HCEC 1CT (cell line): Measurements from ENCODE around the gene JARID2.

Experiments
- DNase-seq: peaks from one replicate; pipeline ENCODE4 v3.0.0-alpha.2; 2017

Gene JARID2

DNA sequence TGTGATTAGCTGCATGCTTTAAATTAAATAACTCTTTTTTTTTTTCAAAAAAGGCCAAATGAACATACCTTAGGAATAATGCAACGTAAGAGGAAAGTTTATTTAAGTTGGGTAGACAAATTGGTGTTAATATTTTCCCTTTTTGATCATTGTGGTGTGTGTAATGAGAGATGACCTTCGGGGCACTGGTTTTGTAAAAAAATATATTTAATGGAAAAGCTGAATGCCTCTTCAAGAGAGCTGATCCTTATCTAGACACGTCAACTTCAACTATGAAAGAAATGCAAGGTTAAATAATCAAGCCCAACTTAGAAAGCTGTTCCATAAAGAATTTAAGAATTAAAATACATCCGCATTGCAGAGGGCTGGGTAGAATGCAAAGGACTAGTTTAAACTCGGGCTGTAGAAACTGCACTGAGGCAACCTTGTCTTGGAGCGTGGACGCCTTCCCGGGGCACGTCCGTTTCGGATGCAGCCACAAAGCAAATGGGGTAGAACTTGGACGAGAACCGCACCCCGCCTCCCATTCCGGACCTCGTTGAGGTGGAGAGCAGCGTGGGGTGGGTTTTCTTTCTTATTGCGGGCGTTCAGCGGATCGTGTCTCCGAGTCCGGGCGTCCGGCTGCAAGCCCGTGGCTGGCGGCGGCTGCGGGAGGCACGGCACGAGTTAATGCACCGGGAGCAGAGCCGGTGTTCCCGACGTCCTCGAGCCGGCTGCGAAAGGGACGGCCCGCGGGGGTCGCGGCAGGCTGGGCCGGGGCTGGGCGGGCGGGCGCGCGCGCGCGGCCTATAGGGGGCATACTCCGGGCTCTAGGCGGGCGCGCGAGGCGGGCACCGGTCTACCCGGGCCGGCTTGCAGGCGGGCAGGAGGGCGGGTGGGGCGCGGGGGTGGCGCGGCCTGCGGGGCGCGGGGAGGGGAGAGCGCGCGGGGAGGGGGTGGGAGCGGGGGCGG is 1.9 kb downstream of the JARID2 start:
- peak; percentile 61 for DNase-seq

DNA sequence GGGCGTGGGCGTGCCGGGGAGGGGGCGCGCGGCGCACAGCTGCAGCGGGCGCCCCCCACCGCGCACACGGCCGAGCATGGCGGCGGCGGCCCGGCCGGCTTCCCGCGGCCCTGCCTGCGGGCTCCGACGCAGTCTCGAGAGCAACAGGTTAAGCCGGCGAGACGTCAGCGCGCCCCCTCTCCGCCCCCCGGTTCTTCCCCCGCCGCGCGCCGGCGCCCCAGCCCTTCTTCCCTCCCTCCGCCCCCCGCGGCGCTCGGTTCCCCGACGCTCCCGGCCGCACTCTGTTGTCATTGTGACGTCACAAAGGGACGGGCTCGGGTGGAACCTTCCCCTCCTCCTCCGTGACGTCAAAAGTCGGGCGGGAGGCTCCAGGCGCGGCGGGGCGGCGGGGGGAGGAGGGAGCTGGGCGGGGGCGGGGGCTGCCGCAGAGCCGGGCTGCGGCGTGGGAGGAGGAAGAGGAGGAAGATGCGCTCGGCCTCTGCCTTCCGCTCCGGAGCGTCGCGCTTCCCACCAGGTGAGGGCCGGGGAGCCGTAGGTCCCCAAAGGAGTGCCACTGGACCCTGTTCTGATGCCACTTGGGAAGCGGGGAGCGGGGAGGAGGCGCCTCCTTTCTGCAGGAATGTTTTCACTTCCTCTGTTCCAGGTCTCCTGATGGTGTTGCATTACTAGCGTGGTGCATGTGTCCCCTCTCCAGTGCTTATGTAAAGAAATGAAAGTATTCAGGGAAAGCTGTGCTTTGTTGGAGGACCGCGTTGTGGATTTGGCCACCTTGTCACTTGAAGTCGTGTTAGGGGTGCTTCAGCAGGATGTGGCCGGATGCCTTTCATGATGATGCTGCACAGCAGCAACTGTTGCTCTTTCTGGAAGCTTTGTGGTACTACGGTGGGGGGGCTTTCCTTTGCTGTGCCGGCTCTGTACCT is 2.8 kb downstream of the JARID2 start:
- DNase-seq, result peak; percentile 94

DNA sequence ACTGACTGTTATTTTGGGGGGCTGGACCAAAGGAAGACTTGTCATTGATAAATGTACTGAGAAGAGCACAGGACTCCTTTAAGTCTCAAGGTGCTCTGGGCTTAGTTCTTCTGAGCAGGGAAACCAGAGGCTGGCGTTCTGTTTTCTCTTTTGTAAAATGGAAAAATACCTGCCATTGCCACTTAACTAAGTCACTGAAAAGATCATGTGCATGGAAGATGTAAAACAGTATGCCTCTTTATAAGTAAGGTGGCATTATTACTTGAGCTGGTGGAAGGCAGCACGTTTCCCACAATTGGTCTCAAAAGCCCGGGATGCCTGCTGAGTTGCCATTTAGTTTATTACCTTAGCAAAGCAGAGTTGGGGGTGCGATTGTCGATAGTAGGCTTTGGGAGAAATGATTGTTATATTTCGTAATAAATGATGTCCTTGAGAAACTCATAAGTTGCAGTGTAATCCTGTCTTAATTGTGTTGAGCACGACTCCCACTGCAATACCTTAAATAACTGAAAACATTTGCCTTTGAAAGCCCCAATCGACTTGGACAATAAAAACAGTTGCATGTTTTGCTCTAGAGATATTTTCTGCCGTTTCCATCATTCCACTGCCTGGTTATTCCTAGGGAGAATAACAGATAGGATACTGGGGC is 3.6 kb downstream of the JARID2 start:
- no peak for DNase-seq

DNA sequence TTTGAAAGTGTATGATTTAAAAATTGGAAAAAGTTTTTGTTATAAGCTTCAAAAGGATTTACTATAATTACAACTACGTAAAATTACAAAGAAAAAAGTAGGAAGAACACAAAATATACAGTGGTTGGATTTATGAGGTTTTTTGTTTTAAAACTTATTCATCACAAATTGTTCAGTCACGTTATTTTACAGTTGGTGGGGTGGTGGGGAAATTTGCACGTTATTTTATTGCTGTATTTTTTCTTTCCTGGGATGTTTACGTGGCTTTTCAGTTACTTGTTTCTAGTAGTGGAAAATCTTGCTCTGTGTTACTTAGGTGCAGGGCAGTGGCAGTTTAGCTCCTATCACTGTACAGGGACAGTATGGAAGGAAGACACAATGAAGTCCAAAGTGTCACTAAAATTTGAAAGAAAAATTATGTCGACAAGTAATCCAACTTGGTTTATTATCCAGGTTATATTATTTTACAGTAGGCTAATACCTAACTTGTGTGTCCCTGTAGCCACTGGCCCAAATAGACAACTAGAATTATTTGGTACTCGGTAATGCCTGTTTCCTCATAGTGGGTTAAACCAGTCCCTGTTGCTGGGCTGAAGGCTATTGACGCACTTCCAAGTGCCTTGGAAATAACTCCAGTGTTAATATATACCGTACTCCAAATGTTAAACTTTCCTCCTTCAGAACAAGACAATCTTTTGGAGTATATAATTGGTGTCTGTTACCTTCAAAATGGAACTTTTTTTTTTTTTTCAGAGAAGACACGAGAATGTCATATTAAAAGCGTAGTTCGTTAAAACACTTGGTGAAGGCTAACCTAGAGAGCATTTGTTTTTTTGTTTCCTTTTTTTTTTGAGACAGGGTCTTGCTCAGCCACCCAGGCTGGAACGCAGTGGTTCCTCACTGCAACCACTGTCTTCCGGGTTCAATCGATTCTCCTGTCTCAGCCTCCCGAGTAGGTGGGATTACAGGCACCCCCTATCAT is 4.6 kb downstream of the JARID2 start:
- no peak for DNase-seq

DNA sequence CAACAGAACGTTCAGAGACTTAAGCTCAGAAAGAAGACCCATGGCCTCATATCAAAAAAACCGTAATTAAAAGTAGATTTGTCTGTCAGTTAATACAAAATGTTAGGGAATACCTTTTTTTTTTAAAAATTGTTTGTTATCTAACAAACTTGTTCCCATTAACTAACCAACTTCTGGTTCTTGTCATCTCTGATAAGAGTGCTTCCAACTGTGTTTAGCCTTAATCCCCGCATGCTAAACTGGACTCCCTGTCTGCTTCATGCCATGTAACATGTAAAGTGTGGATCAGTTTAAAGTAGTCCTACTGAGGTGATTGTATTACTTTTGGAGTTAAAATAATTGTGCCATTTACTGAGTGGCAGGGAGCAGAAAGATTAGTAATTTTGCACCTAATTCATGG is 6.3 kb downstream of the JARID2 start:
- DNase-seq, result no peak

DNA sequence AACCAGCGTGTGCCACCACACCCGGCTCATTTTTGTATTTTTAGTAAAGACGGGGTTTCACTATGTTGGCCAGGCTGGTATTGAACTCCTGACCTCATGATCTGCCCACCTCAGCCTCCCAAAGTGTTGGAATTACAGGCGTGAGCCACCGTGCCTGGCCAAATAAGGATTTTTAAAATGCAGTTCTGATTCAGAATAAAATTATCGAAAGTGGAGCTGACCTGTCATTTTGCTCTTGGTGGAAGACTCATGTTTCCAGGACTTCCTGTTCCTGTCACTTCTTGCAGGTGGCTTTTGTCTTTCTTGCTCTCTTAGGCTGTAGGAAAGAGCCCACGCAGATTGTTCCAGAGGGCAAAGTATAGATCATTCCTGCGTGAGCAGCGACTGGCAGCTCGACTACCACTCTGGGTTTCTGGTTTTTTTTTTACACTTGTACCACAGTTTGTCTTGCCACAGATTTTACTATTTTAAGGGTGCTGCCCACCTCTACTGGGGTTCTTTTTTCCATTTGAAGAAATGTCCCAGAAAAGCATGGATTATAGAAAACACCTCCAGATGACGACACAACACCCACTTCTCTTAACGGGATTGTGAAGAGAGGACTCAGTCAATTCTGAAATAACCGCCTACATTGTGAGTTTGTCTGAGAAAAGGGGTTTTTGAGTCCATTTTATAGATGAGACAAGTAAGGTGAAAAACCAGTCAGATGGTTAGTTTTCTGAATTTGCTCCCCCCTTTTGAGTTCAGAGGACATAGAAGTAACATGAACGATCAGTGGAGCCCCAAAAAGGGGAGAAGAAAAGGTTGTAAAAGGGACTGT is 7.5 kb downstream of the JARID2 start:
- no peak for DNase-seq

DNA sequence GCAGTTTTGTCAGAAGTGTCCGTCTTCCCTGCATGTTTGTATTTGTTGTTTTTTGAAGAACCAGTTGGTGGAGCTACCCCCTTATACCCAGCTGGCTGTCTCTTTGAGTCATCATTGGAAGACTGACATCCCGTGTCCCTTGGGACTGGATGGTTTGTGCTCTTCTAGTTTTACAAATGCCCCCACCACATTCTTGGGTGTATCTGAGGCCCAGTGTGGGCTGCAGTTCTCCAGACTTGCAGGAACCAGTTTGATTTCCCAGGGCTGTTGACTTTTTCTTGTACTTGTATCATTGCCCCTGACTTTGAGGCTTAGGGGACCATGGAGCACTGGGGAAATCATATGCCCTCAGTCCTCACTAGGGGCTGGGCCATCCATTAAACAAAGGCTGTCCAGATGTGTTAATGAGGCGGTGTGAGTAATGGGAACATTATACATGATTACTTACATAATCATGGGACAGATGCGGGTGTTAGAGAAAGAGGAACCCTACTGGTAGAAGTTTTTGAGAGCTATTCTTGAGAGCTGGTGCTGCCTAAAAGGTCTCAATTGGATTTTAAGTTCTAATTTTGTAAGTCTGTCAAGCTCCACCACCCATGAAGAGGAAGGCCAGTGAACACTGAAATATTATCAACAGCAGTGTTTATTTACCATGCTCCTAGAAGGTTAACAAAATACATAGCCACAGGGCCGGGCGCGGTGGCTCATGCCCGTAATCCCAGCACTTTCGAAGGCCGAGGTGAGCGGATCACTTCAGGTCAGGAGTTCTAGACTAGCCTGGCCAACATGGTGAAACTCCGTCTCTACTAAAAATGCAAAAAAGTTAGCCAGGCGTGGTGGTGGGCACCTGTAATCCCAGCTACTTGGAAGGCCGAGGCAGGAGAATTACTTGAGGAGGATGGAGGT is 8.5 kb downstream of the JARID2 start:
- DNase-seq, result peak; percentile 30

DNA sequence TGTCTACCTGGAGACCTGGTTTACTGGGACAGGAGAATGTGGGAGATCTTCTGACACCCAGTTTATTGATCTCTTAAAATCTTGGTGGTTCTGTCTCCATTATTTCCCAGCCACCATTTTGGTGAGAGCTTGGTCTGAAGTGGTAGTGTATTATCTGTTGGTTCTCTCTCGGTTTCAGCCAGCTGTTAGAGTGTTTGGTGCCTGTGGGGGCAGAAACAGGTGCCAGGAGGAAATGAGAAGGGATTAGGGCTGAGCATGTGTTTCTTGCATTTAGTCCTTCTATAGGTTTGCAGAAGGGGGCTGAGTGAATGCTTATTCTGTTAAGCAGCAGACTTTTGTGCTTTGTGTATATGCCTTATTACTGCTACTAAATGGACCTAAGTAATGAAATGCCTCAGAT is 9.6 kb downstream of the JARID2 start:
- no peak for DNase-seq

DNA sequence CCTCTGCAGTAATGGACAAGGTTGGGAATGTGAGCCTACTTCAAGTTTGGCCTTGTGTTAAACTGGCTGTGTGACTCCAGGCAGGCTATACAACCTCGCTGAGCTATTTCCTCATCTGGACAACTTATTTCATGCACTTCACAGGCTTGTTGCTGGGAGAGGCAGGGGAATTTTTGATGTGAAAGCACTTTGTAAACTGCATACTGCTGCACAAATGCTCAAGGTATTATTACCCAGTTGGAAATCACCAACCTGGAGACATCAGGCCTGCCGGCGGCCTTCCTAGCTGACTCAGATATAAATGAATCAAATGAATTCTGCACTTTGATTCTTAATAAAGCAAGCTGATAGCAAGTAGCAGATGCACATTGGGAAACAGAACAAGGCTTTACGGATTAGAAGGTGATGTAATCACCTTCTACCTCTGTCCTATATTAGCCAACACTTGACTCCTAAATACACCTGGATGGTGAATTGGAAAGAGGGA is 10.1 kb downstream of the JARID2 start:
- DNase-seq, result no peak

DNA sequence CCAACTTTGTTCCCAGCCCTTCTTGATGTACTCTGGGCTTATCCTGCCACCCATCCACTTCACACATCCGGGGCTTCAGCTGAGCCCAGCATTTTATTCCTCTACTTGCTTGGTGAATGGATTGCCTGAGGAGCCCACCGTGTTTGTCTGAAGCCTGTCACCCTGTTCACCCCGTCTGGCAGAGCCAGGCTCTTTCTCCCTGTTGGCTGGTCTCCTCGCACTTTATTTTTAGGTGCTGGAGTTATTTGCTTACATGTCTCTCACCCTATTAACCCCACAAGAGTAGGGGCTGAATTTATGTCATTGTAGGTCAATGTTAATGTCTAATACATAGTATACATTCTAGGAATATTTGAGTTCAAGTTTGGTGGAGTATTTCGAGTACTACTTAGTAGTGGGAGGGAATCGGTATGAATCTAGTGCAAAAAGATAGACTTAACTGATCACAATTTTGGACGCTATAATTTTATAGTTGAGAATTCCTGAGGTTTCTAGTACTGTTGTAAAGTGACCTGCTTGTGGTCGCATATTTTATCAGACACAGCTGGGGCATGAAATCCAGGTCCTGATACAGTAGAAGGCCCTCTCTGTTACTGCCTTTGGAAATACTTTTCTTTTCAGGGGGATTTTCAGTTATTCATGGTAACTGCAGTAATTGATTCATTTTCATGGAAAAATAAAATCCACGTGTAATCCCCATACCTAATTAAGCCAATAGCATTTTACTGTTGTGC is 10.8 kb downstream of the JARID2 start:
- DNase-seq, result no peak

DNA sequence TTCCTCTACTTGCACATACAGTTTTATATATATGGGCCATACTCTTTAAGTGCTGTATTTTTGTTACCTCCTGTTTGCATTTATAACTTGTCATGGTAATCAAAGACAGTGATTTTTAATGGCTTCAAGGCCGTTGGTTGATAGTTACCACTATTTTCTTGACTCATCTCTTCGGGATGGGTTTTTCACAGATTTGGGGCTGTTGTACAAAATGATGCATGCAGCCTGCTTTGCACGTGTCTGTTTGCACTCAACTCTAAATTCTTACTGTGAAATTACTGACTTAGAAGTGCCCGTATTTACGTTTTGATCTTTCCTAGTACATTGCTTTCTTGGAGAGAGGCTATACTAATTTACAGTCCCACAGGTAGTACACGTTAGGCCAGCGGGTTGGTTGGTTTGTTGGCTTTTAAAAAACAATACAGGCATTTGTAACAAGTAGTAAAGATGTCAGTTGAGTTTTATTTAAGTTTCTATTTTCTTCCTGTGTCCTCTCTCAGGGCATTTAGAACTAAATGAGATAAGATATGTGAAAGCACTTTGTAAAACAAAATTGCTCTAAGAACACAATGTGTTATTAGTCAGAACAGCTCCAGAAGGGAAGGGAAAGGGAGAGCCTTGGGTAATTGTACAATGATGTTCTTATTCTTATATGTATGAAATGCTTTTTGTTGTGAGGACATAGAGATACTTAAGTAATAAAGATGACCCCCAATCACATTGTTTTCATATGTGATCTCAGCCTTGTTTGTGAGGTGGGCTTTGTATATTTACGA is 11.7 kb downstream of the JARID2 start:
- no peak for DNase-seq

DNA sequence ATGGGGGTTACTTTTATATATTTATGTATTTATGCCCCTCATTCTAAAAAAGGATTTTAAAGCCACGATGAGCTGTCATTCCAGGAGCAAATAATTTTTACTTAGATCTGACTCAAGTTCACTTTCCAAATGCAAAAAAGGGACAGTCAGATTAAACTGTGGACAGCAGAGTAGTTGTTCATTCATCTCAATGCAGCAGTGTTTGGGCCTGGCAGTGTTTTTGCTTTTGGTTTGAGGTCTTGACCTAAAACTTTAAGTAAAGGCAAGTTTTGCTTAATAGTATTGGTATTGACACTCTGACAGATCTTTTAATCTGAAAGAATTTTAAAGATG is 13.9 kb downstream of the JARID2 start:
- DNase-seq, result no peak

DNA sequence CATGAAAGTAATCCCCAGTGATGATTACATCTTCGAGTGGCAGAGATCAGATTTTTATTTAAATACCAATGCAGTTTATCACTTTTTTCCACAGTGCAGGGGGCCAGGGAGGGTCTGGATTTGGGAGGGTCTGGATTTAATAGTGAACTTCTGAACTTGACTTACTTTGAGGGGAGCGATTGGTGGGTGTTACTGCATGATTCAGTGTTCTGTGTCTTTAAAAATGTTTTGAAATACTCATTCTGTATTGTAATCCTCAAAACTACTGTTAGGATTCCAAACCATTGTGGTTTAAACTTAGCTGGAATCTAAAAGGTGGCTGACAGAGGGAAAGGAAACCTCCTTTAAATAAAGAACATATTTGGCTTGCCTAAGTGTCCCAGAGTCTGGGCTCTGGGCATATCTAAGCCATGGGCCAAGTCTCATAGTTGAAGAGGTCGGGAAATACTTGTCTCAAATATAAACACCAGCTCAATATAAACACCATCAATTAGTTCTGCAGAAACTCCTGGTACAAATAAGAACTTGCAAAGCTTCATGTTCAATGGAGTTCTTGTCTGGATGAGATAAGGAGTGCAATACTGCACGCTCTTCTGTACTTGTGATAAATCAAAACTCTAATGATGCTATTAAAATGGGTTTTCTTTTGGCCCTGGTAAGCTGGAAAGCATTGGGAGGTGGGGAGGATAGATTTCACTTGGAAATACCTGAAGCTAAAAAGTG is 14.4 kb downstream of the JARID2 start:
- peak; percentile 62 for DNase-seq

DNA sequence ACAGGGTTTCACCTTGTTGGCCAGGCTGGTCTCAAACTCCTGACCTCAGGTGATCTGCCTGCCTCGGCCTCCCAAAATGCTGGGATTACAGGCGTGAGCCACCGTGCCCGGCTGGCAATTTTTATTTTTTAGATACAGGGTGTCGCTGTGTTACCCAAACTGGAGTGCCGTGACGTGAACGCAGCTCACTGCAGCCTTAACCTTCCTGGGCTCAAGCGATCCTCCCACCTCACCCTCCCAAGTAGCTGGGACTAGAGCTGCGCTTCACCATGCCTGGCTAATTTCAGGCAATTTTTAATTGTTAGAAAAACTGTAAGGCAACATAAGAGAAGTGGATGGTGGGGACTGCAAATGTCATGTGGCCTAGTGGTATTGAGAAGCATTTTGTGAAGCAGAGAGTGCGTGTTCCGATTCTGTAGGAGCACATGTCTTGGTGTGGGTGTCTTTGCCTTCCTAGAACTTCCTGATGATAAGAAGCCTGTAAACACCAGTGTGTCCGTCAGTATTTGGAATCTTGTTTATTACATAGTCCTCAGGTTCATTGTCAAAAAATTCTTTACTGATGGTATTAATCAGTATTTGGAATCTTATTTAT is 18.0 kb downstream of the JARID2 start:
- no peak for DNase-seq

DNA sequence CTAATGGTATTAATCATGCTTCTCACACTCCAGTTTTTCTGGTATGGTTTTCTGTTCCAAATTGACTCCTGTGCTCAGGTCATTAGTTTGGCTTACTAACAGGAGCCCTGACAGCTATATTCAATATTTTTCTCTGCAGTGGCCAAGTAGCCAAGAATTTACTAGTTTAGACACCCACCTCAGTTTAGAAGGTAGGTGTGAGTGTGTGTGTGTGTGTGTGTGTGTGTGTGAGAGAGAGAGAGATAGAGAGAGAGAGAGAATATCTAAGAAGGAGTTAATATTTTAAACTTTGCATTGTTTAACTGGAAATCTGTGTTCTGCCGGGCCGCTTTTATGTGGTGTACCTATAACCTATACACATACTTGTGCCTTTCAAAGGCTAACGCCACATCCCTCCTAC is 18.5 kb downstream of the JARID2 start:
- no peak for DNase-seq

DNA sequence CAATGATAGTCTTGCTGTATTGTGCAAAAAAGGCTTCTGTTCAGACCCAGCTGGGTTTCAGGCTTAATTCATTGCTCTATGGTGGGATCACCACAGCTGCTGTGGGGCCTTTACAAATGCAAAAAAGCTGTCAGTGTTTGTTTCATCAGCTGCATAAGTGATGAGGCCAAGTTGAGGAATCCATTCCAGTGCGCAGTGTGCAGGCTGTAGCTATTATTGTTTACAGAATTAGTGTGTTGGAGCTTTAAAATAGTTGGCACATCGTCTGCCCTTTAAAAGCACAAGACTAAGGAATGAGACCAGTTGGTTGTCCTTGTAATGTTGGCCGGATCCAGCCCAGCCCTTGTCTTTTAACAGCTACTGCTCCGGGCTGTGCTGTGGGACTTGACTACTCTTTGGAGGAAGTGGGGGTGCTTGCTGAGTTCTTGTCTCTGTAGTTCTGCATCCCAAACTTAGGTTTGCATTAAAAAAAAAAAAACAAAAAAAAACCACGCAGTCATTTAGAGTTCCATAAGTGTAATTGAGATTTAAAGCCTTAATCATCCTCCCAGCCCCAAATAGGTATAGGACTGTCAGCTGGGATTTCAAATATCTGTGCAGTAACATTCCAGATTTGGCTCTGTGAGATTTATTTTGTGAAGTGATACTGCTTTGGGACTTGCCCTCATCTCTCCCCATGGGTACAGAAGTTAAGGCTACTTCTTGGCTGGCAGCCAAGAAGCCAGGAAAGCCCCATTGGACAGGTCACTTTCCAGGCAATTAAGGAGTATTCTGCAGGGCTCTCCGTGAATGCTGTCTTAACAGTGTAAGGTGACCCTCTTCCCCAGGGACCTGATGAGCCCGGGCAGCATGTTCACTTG is 19.3 kb downstream of the JARID2 start:
- DNase-seq, result peak; percentile 48
